Uterus (tissue), 2 donors: ENCODE results near the gene PHF14.
"Not testable (repeated sequence)": the region's sequence is repeated elsewhere in the genome, so short reads cannot be mapped to it uniquely, and the experiment has no call there.

Source experiments
- CTCF ChIP-seq, 4 experiments: fragments of 200-600 bp in 2 of 4; fragments of 450-650 bp in 2 of 4; sonication (generic) in 2 of 4; IDR thresholded peaks; one replicate each; pipeline ENCODE4 v1.5.1; 2016 to 2019; ENCODE audit warnings: antibody characterized with exemption in 4 of 4, mild to moderate bottlenecking in 2 of 4, moderate library complexity in 1 of 4
- POLR2A ChIP-seq, 2 donors: fragments of 450-650 bp; IDR thresholded peaks; one replicate each; pipeline ENCODE4 v1.6.1; 2016; ENCODE audit warnings: antibody characterized with exemption in 2 of 2, mild to moderate bottlenecking in 1 of 2, moderate library complexity in 1 of 2

GRCh38 chr7:10990748-10991147 is 17.1 kb downstream of the PHF14 start:
- TF ChIP-seq CTCF, POLR2A (IDR thresholded peaks at IDR 0.05): not testable (repeated sequence)
